Measurements from ENCODE around the gene IGSF10.

Gene IGSF10, protein sequence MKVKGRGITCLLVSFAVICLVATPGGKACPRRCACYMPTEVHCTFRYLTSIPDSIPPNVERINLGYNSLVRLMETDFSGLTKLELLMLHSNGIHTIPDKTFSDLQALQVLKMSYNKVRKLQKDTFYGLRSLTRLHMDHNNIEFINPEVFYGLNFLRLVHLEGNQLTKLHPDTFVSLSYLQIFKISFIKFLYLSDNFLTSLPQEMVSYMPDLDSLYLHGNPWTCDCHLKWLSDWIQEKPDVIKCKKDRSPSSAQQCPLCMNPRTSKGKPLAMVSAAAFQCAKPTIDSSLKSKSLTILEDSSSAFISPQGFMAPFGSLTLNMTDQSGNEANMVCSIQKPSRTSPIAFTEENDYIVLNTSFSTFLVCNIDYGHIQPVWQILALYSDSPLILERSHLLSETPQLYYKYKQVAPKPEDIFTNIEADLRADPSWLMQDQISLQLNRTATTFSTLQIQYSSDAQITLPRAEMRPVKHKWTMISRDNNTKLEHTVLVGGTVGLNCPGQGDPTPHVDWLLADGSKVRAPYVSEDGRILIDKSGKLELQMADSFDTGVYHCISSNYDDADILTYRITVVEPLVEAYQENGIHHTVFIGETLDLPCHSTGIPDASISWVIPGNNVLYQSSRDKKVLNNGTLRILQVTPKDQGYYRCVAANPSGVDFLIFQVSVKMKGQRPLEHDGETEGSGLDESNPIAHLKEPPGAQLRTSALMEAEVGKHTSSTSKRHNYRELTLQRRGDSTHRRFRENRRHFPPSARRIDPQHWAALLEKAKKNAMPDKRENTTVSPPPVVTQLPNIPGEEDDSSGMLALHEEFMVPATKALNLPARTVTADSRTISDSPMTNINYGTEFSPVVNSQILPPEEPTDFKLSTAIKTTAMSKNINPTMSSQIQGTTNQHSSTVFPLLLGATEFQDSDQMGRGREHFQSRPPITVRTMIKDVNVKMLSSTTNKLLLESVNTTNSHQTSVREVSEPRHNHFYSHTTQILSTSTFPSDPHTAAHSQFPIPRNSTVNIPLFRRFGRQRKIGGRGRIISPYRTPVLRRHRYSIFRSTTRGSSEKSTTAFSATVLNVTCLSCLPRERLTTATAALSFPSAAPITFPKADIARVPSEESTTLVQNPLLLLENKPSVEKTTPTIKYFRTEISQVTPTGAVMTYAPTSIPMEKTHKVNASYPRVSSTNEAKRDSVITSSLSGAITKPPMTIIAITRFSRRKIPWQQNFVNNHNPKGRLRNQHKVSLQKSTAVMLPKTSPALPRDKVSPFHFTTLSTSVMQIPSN (N-terminal part only)

DNA sequence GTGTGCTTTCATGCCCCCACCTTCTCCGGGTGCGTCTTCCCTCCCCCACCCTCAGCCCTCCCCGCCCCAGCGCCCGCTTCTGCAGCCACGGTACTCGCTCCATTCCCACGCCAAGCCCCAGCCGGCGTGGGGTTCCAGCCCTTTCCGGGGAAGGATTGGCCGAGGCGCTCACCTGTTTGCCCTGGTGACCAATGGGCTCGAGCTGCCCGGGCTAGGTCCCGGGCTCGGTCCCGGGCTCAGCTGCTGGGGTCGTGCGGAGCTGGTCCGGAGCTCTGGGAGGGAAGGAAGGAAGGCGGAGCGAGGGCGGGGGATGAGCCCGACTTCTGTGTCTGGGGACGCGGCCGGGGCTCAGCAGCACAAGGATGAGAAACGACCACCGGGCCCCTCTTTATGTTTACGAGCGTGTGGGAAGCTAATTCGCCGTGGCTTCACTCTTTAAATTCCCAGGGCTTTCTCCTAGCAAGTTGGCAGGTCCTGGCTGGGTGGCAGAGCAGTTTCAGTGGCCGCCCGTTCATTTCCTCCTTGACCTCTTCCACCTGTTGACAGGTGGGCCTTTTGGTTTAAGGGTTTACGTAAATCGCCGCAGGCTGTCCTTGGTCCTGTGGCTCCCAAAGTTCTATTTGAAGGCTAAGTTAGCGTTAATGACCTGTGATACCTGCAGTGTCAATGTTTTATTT, at the start of gene IGSF10:
IGSF10 (minus strand) TSS at position 288 of the 677 bp plus-strand sequence. CDS start 2,352 bp downstream, outside the sequence.
- TF ChIP-seq, protein P1, sequence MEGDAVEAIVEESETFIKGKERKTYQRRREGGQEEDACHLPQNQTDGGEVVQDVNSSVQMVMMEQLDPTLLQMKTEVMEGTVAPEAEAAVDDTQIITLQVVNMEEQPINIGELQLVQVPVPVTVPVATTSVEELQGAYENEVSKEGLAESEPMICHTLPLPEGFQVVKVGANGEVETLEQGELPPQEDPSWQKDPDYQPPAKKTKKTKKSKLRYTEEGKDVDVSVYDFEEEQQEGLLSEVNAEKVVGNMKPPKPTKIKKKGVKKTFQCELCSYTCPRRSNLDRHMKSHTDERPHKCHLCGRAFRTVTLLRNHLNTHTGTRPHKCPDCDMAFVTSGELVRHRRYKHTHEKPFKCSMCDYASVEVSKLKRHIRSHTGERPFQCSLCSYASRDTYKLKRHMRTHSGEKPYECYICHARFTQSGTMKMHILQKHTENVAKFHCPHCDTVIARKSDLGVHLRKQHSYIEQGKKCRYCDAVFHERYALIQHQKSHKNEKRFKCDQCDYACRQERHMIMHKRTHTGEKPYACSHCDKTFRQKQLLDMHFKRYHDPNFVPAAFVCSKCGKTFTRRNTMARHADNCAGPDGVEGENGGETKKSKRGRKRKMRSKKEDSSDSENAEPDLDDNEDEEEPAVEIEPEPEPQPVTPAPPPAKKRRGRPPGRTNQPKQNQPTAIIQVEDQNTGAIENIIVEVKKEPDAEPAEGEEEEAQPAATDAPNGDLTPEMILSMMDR (IDR thresholded peaks at IDR 0.05): no peak

DNA sequence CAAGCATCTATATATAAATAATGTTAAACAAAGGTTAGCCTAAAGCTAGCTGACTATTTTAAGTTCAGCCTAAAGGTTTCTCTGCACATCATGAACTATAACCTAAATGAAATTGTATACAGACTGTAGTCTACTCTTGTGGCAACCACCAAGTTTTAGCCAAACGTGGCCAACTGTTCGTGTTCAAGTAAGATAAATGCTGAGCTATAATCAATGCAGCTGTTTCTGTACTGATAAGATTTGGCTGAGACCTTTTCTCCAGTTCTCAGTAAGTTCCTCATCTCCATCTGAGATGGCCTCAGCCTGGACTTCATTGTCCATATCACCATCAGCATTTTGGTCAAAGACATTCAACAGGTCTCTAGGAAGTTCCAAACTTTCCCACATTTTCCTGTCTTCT, 43.7 kb upstream of the IGSF10 start:
- TF ChIP-seq, protein P1 (IDR thresholded peaks at IDR 0.05): no peak

DNA sequence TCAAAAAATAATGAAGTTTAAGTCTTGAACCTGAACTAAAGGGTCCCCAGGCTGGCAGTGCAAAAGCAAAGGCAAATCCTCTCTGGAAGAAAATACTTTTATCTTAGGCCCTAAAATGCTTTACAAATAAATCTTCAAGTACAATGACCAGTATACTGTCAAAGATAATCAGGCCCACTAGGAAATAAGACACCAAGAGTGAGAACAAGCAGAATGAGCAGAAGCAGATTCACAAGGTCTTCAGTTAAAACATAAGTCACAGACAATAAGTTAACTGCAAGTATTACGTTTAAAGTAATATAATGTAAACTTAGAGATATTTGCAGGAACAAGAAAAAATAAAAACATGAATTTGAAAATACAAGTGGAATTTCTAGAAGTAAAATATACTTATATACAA, 42.2 kb upstream of the IGSF10 start:
- TF ChIP-seq, protein P1 (IDR thresholded peaks at IDR 0.05): no peak

DNA sequence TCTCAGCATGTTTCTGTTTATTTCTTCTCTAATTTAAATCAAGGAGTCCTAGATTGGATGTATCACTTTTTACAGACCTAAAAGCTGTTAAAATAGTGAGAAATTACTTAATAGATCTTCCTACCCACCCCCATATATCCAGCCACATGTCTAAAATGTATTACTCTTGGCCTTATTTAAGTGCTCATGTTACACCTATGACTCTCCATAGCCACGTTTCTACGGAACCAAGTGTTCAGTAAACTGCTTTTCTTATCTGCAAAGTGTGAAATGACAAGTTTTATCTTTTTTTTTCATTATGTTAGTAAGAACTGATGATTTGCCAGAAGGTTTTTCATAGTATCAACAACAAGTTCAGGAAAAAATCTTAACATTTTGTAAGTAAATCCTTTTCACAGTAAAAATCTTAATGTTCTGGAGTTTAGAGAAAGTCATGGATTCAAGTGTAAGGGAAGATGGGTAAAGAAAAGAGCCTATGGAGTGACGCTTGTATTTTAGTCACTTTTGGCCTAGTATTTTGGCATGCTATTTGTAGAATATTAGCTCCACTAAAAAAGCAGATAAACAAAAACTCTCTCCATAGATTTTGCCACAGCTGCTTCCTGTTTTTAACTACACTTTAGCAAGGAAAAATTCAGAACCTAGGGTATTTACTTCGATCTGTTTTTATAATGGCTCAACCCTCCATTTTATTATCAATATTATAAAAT, 41.2 kb upstream of the IGSF10 start:
- TF ChIP-seq, protein P1 (IDR thresholded peaks at IDR 0.05): no peak

DNA sequence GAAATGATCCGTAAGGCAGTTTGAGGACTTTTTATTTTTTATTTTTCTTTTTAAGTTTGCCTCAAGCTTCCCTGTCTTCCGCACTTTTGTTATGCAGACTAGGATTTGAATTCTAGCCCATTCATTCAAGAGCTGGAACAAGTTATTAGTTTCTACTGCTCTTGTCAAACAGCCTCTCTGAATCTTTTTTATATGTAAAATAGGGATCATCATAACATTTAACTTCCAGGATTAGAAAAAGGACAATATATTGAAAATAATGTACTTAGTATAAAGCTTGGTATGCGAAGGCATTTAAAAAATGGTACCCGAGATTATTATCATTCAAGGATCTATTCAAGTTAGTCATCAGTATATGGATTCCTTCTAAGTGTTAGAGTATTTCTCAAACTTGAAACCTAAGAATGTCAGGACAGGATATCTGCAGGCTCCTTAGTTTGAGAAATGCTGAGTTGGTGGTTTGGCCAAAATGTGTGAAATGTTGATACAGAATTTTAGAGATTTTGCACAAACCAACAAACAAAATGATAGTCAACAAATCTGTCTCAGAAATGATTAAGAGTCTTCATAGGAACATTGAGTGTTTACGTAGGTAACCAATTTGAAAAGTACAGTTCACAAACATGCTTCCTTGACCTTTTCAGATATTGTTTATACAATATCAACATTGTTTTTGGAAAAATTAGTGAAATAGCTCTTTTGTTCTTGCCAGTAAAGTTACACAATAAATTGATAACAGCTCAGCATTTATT, 40.5 kb upstream of the IGSF10 start:
- TF ChIP-seq, protein P1 (IDR thresholded peaks at IDR 0.05): no peak

DNA sequence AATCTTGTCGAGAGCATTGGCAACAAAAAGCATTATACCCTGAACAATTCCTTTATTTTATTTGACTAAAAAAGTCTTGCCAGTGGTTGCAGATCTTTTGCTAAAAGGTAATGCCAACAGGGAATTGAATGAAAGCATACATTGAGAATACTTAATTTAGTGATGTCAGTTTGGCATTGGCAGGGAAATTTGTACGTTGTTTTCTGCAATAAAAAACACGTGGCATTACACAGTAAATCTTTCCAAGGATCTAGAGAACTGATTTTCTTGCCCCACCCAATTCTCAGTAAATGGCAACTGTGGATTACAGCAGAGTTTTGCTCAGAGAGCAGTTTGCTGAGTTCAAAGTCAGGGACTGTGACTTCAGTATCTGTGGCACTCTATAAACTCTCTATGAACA, 38.3 kb upstream of the IGSF10 start:
- TF ChIP-seq, protein P1 (IDR thresholded peaks at IDR 0.05): no peak
